Measurements from ENCODE around the gene DNMT3L.
"Not testable (repeated sequence)": the region's sequence is repeated elsewhere in the genome, so short reads cannot be mapped to it uniquely, and the experiment has no call there.

The DNMT3L gene

GRCh38 chr21:44275041-44275440 lies 13.3 kb upstream of the DNMT3L start:
- no peak for DNase-seq

GRCh38 chr21:44273046-44273445 lies 11.3 kb upstream of the DNMT3L start:
- DNase-seq: no peak

GRCh38 chr21:44272284-44272858 lies 10.7 kb upstream of the DNMT3L start:
- DNase-seq: no peak

GRCh38 chr21:44271558-44272283 lies 10.0 kb upstream of the DNMT3L start:
- no peak for DNase-seq

- DNase-seq: no peak
These were observed 7.4 kb upstream of the DNMT3L start for GRCh38 chr21:44269090-44269489.

GRCh38 chr21:44267655-44268142 lies 6.0 kb upstream of the DNMT3L start:
- no peak for DNase-seq

GRCh38 chr21:44265734-44266270 lies 4.1 kb upstream of the DNMT3L start:
- DNase-seq: no peak

GRCh38 chr21:44263768-44264167 lies 2.1 kb upstream of the DNMT3L start:
- DNase-seq: no peak

- no peak for DNase-seq
These were observed 1.6 kb upstream of the DNMT3L start for GRCh38 chr21:44263221-44263760.

GRCh38 chr21:44262338-44263056 lies 800 bp upstream of the DNMT3L start:
- DNase-seq: no peak

GRCh38 chr21:44260791-44261631 lies 686 bp downstream of the DNMT3L start:
- DNase-seq: no peak

- no peak for DNase-seq
These were observed 1.6 kb downstream of the DNMT3L start for GRCh38 chr21:44260066-44260465.

- DNase-seq: no peak
These were observed 2.5 kb downstream of the DNMT3L start for GRCh38 chr21:44259082-44259705.

- no peak for DNase-seq
These were observed 3.5 kb downstream of the DNMT3L start for GRCh38 chr21:44258056-44258725.

- no peak for DNase-seq
These were observed 6.2 kb downstream of the DNMT3L start for GRCh38 chr21:44255511-44255981.

- DNase-seq: no peak
These were observed 7.6 kb downstream of the DNMT3L start for GRCh38 chr21:44253832-44254710.

- DNase-seq: not testable (repeated sequence)
These were observed 12.3 kb downstream of the DNMT3L start for GRCh38 chr21:44249204-44250037.

GRCh38 chr21:44247904-44248303 lies 13.8 kb downstream of the DNMT3L start:
- not testable (repeated sequence) for DNase-seq

- not testable (repeated sequence) for DNase-seq
These were observed 17.7 kb downstream of the DNMT3L start for GRCh38 chr21:44243980-44244379.
